Measurements from ENCODE around the gene ACER1. TPM values are rescaled to one million over a fixed set of nuclear protein-coding genes. Genes with fewer than 3 reads are reported as not detected.
"Not testable (repeated sequence)": the region's sequence is repeated elsewhere in the genome, so short reads cannot be mapped to it uniquely, and the experiment has no call there.

ACER1 gene
- total and polyA plus RNA-seq, 4 experiments from 2014 or later: 0.67 to 1.3 (median 0.99) TPM

DNA sequence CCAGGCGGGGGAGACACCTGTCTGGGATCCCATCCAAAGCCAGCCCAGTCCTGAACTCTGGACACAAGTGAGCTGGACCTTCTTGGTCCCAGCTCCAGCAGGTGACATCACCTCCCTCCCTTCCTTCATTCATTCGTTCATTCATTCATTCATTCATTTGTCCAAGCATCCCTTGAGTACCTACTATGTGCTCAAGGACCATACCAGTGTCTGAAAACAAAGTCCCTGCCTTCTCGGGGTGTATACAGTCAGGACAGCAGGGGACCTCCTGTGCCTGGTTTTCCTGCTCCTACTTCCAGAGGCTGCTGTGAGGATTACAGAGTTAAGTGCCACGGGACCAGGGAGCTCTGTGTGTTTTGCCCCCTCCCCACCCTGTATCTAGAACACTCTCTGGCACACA lies 14.0 kb downstream of the ACER1 start:
- ChIA-PET CTCF (ENCODE audit: partially characterized antibody) (interaction anchor here (0.9 kb wide), 1 partner anchor 9 kb away, joined by 3 read pairs; no protein-coding TSS in a partner anchor), POLR2A (ENCODE audit: partially characterized antibody) (no interaction called here)
- Mint-ChIP-seq H3K27ac (no peak overlapping the region), H3K36me3 (peaks cover 0 to 9% of the 10 kb centered on the region in 2 donors), H3K27me3 (no peaks in the 10 kb centered on the region), H3K4me3 (no peak overlapping the region), H3K9me3 (peaks cover 0 to 3% (median 0%) of the 10 kb centered on the region in 8 donors), H3K4me1 (no peaks in the 10 kb centered on the region)
- H3K27me3 ChIP-seq (ENCODE audit: insufficient read depth, low read length): no peaks in the 10 kb centered on the region
- H3K4me1 ChIP-seq (ENCODE audit: insufficient read depth, low read length): no peaks in the 10 kb centered on the region
- no peaks in the 10 kb centered on the region for H3K9me3 ChIP-seq (ENCODE audit: control insufficient read depth in 1 of 2, low read length in 2 of 2)
- no peak overlapping the region for H3K27ac ChIP-seq (ENCODE audit: low read depth, low read length)
- DNase-seq: no peak
- no peak overlapping the region for H3K4me3 ChIP-seq (ENCODE audit: low read length in 2 of 2)
- H3K36me3 ChIP-seq (ENCODE audit: insufficient read depth, low read length): no peaks in the 10 kb centered on the region
- intact Hi-C loops (cut with micrococcal nuclease): no loop called here

DNA sequence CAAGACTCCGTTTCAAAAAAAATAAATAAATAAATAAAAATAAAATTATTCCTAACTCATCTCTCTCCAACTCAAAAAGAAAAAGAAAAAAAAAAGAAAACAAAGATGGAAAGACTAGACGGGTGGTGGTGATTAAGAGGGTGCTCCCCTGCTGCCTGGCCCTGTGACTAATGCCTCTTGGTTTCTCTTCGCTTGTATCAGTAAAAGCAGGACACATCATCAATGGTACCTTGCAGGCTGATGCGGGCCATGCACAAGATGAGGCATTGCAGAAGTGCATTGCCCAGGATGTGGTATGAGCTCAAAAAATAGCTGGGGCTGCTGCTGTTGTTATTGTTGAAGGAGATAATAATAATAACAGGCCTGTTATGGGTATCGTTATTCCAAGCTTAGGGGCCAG lies 14.6 kb downstream of the ACER1 start:
- H3K4me1 ChIP-seq (ENCODE audit: insufficient read depth, low read length): no peaks in the 10 kb centered on the region
- H3K4me3 ChIP-seq (ENCODE audit: low read length in 2 of 2): no peak overlapping the region
- Mint-ChIP-seq H3K9me3 (peaks cover 0 to 3% (median 0%) of the 10 kb centered on the region in 8 donors), H3K27ac (no peak overlapping the region), H3K4me3 (no peak overlapping the region), H3K36me3 (peaks cover 0 to 9% of the 10 kb centered on the region in 2 donors), H3K27me3 (no peaks in the 10 kb centered on the region), H3K4me1 (no peaks in the 10 kb centered on the region)
- H3K27me3 ChIP-seq (ENCODE audit: insufficient read depth, low read length): no peaks in the 10 kb centered on the region
- H3K27ac ChIP-seq (ENCODE audit: low read depth, low read length): no peak overlapping the region
- POLR2A ChIA-PET (ENCODE audit: partially characterized antibody): interaction anchor here (0.6 kb wide), 1 partner anchor 187 kb away, joined by 3 read pairs; no protein-coding TSS in a partner anchor
- DNase-seq: no peak
- intact Hi-C loops (cut with micrococcal nuclease): no loop called here
- no peaks in the 10 kb centered on the region for H3K36me3 ChIP-seq (ENCODE audit: insufficient read depth, low read length)
- H3K9me3 ChIP-seq (ENCODE audit: control insufficient read depth in 1 of 2, low read length in 2 of 2): no peaks in the 10 kb centered on the region
- CTCF ChIA-PET (ENCODE audit: partially characterized antibody): no interaction called here

DNA sequence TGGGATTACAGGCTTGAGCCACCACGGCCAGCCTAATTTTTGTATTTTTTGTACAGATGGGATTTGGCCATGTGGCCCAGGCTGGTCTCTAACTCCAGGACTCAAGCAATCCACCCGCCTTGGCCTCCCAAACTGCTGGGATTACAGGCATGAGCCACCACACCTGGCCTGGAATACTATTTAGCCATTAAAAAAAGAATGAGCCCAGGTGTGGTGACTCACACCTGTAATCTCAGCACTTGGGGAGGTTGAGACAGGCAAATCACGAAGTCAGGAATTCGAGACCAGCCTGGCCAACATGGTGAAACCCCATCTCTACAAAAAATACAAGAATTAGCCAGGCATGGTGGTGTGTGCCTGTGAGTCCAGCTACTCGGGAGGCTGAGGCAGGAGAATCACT lies 17.8 kb downstream of the ACER1 start:
- H3K36me3 ChIP-seq (ENCODE audit: insufficient read depth, low read length); H3K4me1 ChIP-seq (ENCODE audit: insufficient read depth, low read length); H3K4me3 Mint-ChIP-seq; H3K9me3 Mint-ChIP-seq; H3K27ac Mint-ChIP-seq; H3K4me3 ChIP-seq (ENCODE audit: low read length in 2 of 2); H3K27ac ChIP-seq (ENCODE audit: low read depth, low read length); H3K27me3 Mint-ChIP-seq; H3K36me3 Mint-ChIP-seq; DNase-seq; H3K4me1 Mint-ChIP-seq; CTCF ChIA-PET (ENCODE audit: partially characterized antibody); H3K27me3 ChIP-seq (ENCODE audit: insufficient read depth, low read length); H3K9me3 ChIP-seq (ENCODE audit: control insufficient read depth in 1 of 2, low read length in 2 of 2); intact Hi-C loops (cut with micrococcal nuclease): not testable (repeated sequence)
- POLR2A ChIA-PET (ENCODE audit: partially characterized antibody): interaction anchor here (0.6 kb wide), 1 partner anchor 142 kb away, joined by 4 read pairs; no protein-coding TSS in a partner anchor

DNA sequence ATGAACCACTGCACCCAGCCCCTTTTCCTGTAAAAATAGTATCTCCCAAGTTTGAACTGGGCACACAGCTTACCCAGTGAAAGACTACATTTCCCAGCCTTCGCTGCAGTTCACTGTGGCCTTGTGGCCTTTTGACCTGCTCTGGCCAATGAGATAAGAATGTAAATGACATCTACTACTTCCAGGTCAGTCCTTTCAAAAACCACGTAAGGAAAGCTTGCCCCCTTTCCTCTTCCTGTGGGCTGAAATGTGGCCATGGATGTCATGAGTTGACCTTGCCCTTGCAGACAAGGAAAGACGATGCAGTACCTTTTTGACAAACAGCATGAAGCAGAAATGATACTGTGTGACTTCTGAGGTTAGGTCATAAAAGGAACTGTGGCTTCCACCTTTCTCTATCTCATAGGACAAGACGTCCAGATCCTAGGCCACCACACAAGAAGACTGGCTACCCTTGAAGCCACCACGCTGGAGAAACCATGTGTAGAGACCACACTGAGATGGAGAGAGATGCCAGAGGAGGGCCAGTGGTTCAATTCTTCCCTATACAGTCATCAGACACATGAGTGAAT lies 19.9 kb downstream of the ACER1 start:
- no peak overlapping the region for H3K4me3 Mint-ChIP-seq
- peaks cover 0 to 5% (median 3%) of the 10 kb centered on the region in 8 donors for H3K9me3 Mint-ChIP-seq
- no peaks in the 10 kb centered on the region for H3K4me1 Mint-ChIP-seq
- no peaks in the 10 kb centered on the region for H3K27me3 ChIP-seq (ENCODE audit: insufficient read depth, low read length)
- H3K4me3 ChIP-seq (ENCODE audit: low read length in 2 of 2): no peak overlapping the region
- no peaks in the 10 kb centered on the region for H3K36me3 ChIP-seq (ENCODE audit: insufficient read depth, low read length)
- ChIA-PET POLR2A (ENCODE audit: partially characterized antibody) (interaction anchor here (0.6 kb wide), 1 partner anchor 49 kb away, joined by 3 read pairs; no protein-coding TSS in a partner anchor), CTCF (ENCODE audit: partially characterized antibody) (no interaction called here)
- H3K27me3 Mint-ChIP-seq: no peaks in the 10 kb centered on the region
- H3K9me3 ChIP-seq (ENCODE audit: control insufficient read depth in 1 of 2, low read length in 2 of 2): peaks cover 0 to 5% of the 10 kb centered on the region in 2 donors
- no peak overlapping the region for H3K27ac Mint-ChIP-seq
- no peak overlapping the region for H3K27ac ChIP-seq (ENCODE audit: low read depth, low read length)
- intact Hi-C loops (cut with micrococcal nuclease): no loop called here
- H3K36me3 Mint-ChIP-seq: peaks cover 0 to 5% of the 10 kb centered on the region in 2 donors
- DNase-seq: no peak
- no peaks in the 10 kb centered on the region for H3K4me1 ChIP-seq (ENCODE audit: insufficient read depth, low read length)

DNA sequence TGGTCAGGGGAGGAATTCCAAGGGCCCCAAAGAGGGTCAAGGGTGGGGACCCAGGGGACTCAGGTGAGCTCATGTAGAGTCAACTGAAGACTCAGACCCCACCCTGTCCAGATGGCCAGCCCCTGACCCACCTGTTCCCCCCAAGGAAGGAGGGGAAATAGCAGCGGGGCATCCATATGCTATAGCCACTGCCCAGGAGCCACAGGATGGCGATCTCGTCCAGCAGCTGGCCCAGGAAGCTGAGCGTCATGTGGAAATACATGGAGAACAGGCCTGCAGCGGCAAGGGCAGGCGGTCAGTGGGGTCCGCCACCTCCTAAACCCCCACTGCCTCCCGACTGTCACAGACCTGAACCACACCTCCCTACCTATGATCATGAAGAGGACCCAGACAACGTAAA lies 21.4 kb downstream of the ACER1 start:
- ChIA-PET CTCF (ENCODE audit: partially characterized antibody) (no interaction called here), POLR2A (ENCODE audit: partially characterized antibody) (no interaction called here)
- no peaks in the 10 kb centered on the region for H3K27me3 ChIP-seq (ENCODE audit: insufficient read depth, low read length)
- Mint-ChIP-seq H3K27me3 (no peaks in the 10 kb centered on the region), H3K4me3 (no peak overlapping the region), H3K27ac (no peak overlapping the region), H3K4me1 (no peaks in the 10 kb centered on the region), H3K36me3 (no peaks in the 10 kb centered on the region), H3K9me3 (peaks cover 0 to 5% (median 3%) of the 10 kb centered on the region in 8 donors)
- peaks cover 0 to 5% of the 10 kb centered on the region in 2 donors for H3K9me3 ChIP-seq (ENCODE audit: control insufficient read depth in 1 of 2, low read length in 2 of 2)
- H3K4me1 ChIP-seq (ENCODE audit: insufficient read depth, low read length): no peaks in the 10 kb centered on the region
- intact Hi-C loops (cut with micrococcal nuclease): no loop called here
- no peak for DNase-seq
- no peak overlapping the region for H3K27ac ChIP-seq (ENCODE audit: low read depth, low read length)
- no peak overlapping the region for H3K4me3 ChIP-seq (ENCODE audit: low read length in 2 of 2)
- H3K36me3 ChIP-seq (ENCODE audit: insufficient read depth, low read length): no peaks in the 10 kb centered on the region

DNA sequence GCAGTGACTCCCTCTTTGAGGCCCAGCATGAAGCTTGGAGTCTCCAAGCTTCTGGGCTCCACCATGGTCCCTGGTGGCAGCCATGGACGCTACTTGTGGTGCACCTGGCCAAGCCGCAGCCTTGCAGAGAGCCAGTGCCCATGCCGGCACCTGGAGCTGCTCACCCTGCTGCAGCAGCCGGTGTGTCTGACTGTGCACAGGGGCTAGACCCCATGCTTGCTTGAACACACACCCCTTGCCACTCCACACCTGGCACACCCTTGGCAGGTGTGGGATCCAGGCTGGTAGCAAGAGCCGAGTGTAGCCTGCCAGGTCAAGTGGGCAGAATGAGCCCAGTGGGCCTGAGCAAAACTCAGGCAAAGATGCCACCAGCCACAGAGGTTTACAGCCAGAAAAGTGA lies 35.0 kb downstream of the ACER1 start:
- Histone ChIP-seq H3K9me3 (ENCODE audit: control insufficient read depth in 1 of 2, low read length in 2 of 2) (no peaks in the 10 kb centered on the region), H3K27ac (ENCODE audit: low read depth, low read length) (no peak overlapping the region), H3K4me3 (ENCODE audit: low read length in 2 of 2) (no peak overlapping the region), H3K4me1 (ENCODE audit: insufficient read depth, low read length) (no peaks in the 10 kb centered on the region), H3K27me3 (ENCODE audit: insufficient read depth, low read length) (no peaks in the 10 kb centered on the region), H3K36me3 (ENCODE audit: insufficient read depth, low read length) (no peaks in the 10 kb centered on the region)
- Mint-ChIP-seq H3K9me3 (peaks cover 0 to 14% (median 9%) of the 10 kb centered on the region in 8 donors), H3K27ac (no peak overlapping the region), H3K36me3 (peaks cover 5 to 6% of the 10 kb centered on the region in 2 donors), H3K4me1 (peaks cover 0 to 5% (median 2%) of the 10 kb centered on the region in 4 donors), H3K4me3 (no peak overlapping the region), H3K27me3 (peaks cover 2 to 3% of the 10 kb centered on the region in 2 donors)
- POLR2A ChIA-PET (ENCODE audit: partially characterized antibody): no interaction called here
- CTCF ChIA-PET (ENCODE audit: partially characterized antibody): interaction anchor here (2.2 to 2.8 kb wide), 2 partner anchors 80 to 133 kb away, joined by 7 to 11 read pairs; no protein-coding TSS in a partner anchor
- no peak for DNase-seq
- intact Hi-C loops (cut with micrococcal nuclease): no loop called here

DNA sequence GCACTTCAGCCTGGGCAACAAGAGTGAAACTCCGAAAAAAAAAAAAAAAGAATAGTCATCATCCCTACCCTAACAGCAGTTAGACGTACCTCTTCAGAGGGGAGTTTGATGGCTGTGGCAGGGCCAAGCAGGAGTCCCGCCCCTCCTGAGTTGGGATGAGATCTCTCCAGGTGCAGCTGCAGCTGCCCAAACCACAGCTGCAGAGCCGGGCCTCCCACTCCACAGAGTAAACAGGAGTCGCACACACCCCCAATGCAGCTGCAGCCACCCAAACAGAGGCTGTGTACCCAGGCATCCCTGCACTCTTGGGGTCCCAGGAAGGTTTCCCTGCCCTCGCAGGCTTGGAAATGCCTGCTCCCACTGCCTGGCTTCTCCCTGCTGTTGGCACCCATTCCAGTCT lies 36.2 kb downstream of the ACER1 start:
- intact Hi-C loops (cut with micrococcal nuclease): no loop called here
- peaks cover 5 to 9% of the 10 kb centered on the region in 2 donors for H3K36me3 Mint-ChIP-seq
- POLR2A ChIA-PET (ENCODE audit: partially characterized antibody): no interaction called here
- peaks cover 2 to 3% of the 10 kb centered on the region in 2 donors for H3K27me3 Mint-ChIP-seq
- DNase-seq: no peak
- H3K4me3 ChIP-seq (ENCODE audit: low read length in 2 of 2): no peak overlapping the region
- peaks cover 0 to 3% of the 10 kb centered on the region in 2 donors for H3K9me3 ChIP-seq (ENCODE audit: control insufficient read depth in 1 of 2, low read length in 2 of 2)
- no peak overlapping the region for H3K4me3 Mint-ChIP-seq
- no peaks in the 10 kb centered on the region for H3K27me3 ChIP-seq (ENCODE audit: insufficient read depth, low read length)
- no peak overlapping the region for H3K27ac Mint-ChIP-seq
- no peak overlapping the region for H3K27ac ChIP-seq (ENCODE audit: low read depth, low read length)
- H3K4me1 Mint-ChIP-seq: peaks cover 0 to 5% (median 2%) of the 10 kb centered on the region in 4 donors
- no peaks in the 10 kb centered on the region for H3K4me1 ChIP-seq (ENCODE audit: insufficient read depth, low read length)
- no peaks in the 10 kb centered on the region for H3K36me3 ChIP-seq (ENCODE audit: insufficient read depth, low read length)
- H3K9me3 Mint-ChIP-seq: peaks cover 0 to 26% (median 19%) of the 10 kb centered on the region in 8 donors
- CTCF ChIA-PET (ENCODE audit: partially characterized antibody): interaction anchor here (0.6 to 2.2 kb wide), 4 partner anchors 79 to 1119 kb away, joined by 3 to 11 read pairs (median 3); no protein-coding TSS in a partner anchor

Data from CD4-positive, alpha-beta memory T cell (primary cell).